Liver (tissue), 9 donors: ENCODE data around the gene NOS1. TPM values are rescaled to one million over a fixed set of nuclear protein-coding genes. Genes with fewer than 3 reads are reported as not detected.

Experiments used
- DNase-seq: peaks from one replicate; pipeline ENCODE4 v3.0.0-alpha.2; 2017; ENCODE audit warnings: low spot score
- H3K27ac ChIP-seq, 2 donors: one replicate each; pipeline ENCODE4 v1.7.0; 2013; ENCODE audit warnings: inconsistent platforms in 2 of 2, low read length in 2 of 2, control low read depth in 1 of 2, low read depth in 1 of 2, mild to moderate bottlenecking in 1 of 2
- H3K27me3 ChIP-seq, 4 donors: one replicate each; pipeline versions ENCODE4 v1.6.1 to v1.7.0; 2013; ENCODE audit warnings: low read length in 3 of 4, inconsistent platforms in 1 of 4, mild to moderate bottlenecking in 1 of 4, moderate library complexity in 1 of 4; ENCODE audit not compliant: control insufficient read depth in 4 of 4, insufficient read depth in 4 of 4
- H3K36me3 ChIP-seq, 4 donors: one replicate each; pipeline versions ENCODE4 v1.6.1 to v1.7.0; 2013; ENCODE audit warnings: low read length in 3 of 4, mild to moderate bottlenecking in 3 of 4, low read depth in 1 of 4, moderate library complexity in 1 of 4; ENCODE audit not compliant: control insufficient read depth in 4 of 4, insufficient read depth in 3 of 4
- H3K4me1 ChIP-seq, 4 donors: one replicate each; pipeline versions ENCODE4 v1.6.1 to v1.7.0; 2013; ENCODE audit warnings: low read length in 3 of 4, mild to moderate bottlenecking in 3 of 4, moderate library complexity in 1 of 4; ENCODE audit not compliant: control insufficient read depth in 4 of 4, insufficient read depth in 4 of 4
- H3K4me3 ChIP-seq, 3 donors: one replicate each; pipeline versions ENCODE4 v1.6.1 to v1.7.0; 2013; ENCODE audit warnings: low read length in 3 of 3, control low read depth in 1 of 3, low read depth in 1 of 3, mild to moderate bottlenecking in 1 of 3
- H3K9ac ChIP-seq, 2 donors: one replicate each; pipeline ENCODE4 v1.7.0; 2013; ENCODE audit warnings: low read length in 2 of 2, mild to moderate bottlenecking in 2 of 2, moderate library complexity in 2 of 2, control low read depth in 1 of 2, low read depth in 1 of 2
- H3K9me3 ChIP-seq, 4 donors: one replicate each; pipeline versions ENCODE4 v1.6.1 to v1.7.0; 2013; ENCODE audit warnings: low read length in 3 of 4; ENCODE audit not compliant: control insufficient read depth in 4 of 4
- HNF4A ChIP-seq, 2 donors: conservative IDR thresholded peaks; 2 replicates each; pipeline ENCODE4 v1.6.1; 2016; ENCODE audit warnings: antibody characterized with exemption in 2 of 2, mild to moderate bottlenecking in 2 of 2
- YY1 ChIP-seq: IDR thresholded peaks from 2 replicates; pipeline ENCODE4 v1.6.1; 2016; ENCODE audit warnings: antibody characterized with exemption, mild to moderate bottlenecking
- WGBS: extraction: QIAGEN DNeasy Blood & Tissue Kit; methylation state at CpG from one replicate; pipeline ENCODE4 v1.1.7; 2013; 5-methylcytosine and 5-hydroxymethylcytosine counted together
- polyA plus RNA-seq, 2 donors: library from polyadenylated mRNA; stranded (reverse) in 1 of 2; unstranded in 1 of 2; fragments of 200-250 nt in 1 of 2; fragments of >200 nt in 1 of 2; fragmentation: Nextera tagmentation in 1 of 2; extraction: Ambion mirVana in 1 of 2; gene quantifications; one replicate each; pipeline versions ENCODE4 v1.2.1 to v1.2.3, GENCODE V29; 2013 to 2015
- total RNA-seq, 2 donors: library from RNA; depleted of rRNA; stranded (reverse); fragments of >200 nt; gene quantifications; one replicate each; pipeline ENCODE4 v1.2.3, GENCODE V29; 2014
- TF ChIP-seq, protein P1 (sequence below): IDR thresholded peaks from 2 replicates; pipeline ENCODE4 v1.6.1; 2016; ENCODE audit warnings: antibody characterized with exemption, mild to moderate bottlenecking
- donor health status: healthy.
- donor health status: healthy.
- donor health status: healthy.
- donor health status: healthy.
- donor health status: healthy.

NOS1 gene
- total and polyA plus RNA-seq, 4 donors, result under 0.01 to 0.08 (median 0.01) TPM; not detected in 1

DNA sequence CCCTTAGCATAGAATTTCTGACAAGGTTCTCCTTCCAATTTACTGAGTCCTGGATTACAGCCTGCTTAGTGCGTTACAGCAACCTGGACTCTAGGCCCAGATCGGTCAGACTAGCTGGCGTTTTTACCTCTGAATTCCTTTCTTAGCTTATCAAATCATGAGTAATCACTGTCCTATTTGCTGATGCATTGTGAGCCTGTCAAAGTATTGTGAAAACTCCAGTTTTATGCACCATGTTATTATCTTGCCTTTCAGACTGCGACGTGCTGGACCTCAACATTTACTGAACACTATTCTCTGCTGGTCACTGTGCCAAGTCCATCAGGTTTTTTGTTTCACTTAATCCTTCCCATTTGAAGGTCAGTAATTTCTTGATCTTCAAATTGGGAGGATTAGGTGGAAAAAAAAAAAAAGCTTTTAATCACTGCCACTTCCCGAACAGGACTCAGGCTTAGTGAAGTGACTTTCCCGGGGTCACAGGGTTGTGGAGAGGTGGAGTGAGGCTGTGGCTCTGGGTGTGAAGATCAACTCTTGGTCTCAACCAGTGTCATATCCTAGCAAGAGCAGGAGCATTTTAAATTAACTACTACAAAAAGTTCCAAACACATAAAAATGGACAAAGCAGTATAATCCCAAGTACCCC lies 202.4 kb downstream of the NOS1 start:
- H3K36me3 ChIP-seq, result peaks cover 20 to 92% (median 76%) of the 10 kb centered on the region in 4 donors
- no peaks in the 10 kb centered on the region for H3K9me3 ChIP-seq
- WGBS, result 76% methylated on average over 7 of the region's 7 CpGs
- H3K9ac ChIP-seq, result no peak overlapping the region
- H3K4me1 ChIP-seq, result no peaks in the 10 kb centered on the region
- H3K27ac ChIP-seq, result no peak overlapping the region
- no peak for DNase-seq
- no peaks in the 10 kb centered on the region for H3K27me3 ChIP-seq
- TF ChIP-seq, protein P1, sequence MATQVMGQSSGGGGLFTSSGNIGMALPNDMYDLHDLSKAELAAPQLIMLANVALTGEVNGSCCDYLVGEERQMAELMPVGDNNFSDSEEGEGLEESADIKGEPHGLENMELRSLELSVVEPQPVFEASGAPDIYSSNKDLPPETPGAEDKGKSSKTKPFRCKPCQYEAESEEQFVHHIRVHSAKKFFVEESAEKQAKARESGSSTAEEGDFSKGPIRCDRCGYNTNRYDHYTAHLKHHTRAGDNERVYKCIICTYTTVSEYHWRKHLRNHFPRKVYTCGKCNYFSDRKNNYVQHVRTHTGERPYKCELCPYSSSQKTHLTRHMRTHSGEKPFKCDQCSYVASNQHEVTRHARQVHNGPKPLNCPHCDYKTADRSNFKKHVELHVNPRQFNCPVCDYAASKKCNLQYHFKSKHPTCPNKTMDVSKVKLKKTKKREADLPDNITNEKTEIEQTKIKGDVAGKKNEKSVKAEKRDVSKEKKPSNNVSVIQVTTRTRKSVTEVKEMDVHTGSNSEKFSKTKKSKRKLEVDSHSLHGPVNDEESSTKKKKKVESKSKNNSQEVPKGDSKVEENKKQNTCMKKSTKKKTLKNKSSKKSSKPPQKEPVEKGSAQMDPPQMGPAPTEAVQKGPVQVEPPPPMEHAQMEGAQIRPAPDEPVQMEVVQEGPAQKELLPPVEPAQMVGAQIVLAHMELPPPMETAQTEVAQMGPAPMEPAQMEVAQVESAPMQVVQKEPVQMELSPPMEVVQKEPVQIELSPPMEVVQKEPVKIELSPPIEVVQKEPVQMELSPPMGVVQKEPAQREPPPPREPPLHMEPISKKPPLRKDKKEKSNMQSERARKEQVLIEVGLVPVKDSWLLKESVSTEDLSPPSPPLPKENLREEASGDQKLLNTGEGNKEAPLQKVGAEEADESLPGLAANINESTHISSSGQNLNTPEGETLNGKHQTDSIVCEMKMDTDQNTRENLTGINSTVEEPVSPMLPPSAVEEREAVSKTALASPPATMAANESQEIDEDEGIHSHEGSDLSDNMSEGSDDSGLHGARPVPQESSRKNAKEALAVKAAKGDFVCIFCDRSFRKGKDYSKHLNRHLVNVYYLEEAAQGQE, result peak; percentile 54
- peak in 1 of 2 donors; percentile 19 for TF ChIP-seq HNF4A (conservative IDR thresholded peaks at IDR 0.05)
- TF ChIP-seq YY1, result no peak
- no peak overlapping the region for H3K4me3 ChIP-seq

Other genes with a start within 250 kb of the NOS1 start
- 10 to 100 TPM; 25.5 to 54.4 TPM for gene FBXO21, start 171.2 kb downstream of the NOS1 start, total RNA-seq
- gene FBXO21, start 171.2 kb downstream of the NOS1 start, polyA plus RNA-seq, result 10 to 100 TPM; 12.9 to 16.7 TPM